NCI-H146 treated with DMSO at 0.1 percent for 48 hours (cell line): ENCODE results near the gene KCNA10.

Experiments
- DNase-seq: peaks from one replicate; lab custom pipeline; 2025; ENCODE audit not compliant: unreplicated experiment; lab: John Stamatoyannopoulos, UW

Gene KCNA10

GRCh38 chr1:110501488-110502132, 17.4 kb downstream of the KCNA10 start:
- no peak for DNase-seq

- DNase-seq: peak; percentile 52
Measured at GRCh38 chr1:110498270-110498669, 20.7 kb downstream of the KCNA10 start.

GRCh38 chr1:110495926-110496600, 22.9 kb downstream of the KCNA10 start:
- peak; percentile 67 for DNase-seq

GRCh38 chr1:110494522-110495406, 24.2 kb downstream of the KCNA10 start:
- no peak for DNase-seq

GRCh38 chr1:110494036-110494435, 24.9 kb downstream of the KCNA10 start:
- DNase-seq: no peak

GRCh38 chr1:110493059-110493699, 25.8 kb downstream of the KCNA10 start:
- DNase-seq: no peak

- DNase-seq: no peak
Measured at GRCh38 chr1:110492573-110492972, 26.4 kb downstream of the KCNA10 start.

- no peak for DNase-seq
Measured at GRCh38 chr1:110490791-110491451, 28.1 kb downstream of the KCNA10 start.

- DNase-seq: no peak
Measured at GRCh38 chr1:110489973-110490542, 28.9 kb downstream of the KCNA10 start.

GRCh38 chr1:110489406-110489805, 29.6 kb downstream of the KCNA10 start:
- no peak for DNase-seq

- DNase-seq: no peak
Measured at GRCh38 chr1:110488867-110489266, 30.1 kb downstream of the KCNA10 start.

GRCh38 chr1:110488161-110488560, 30.8 kb downstream of the KCNA10 start:
- no peak for DNase-seq

- DNase-seq: no peak
Measured at GRCh38 chr1:110487726-110488125, 31.2 kb downstream of the KCNA10 start.

GRCh38 chr1:110485725-110486124, 33.2 kb downstream of the KCNA10 start:
- no peak for DNase-seq

GRCh38 chr1:110484801-110485200, 34.2 kb downstream of the KCNA10 start:
- DNase-seq: no peak

GRCh38 chr1:110483308-110483685, 35.7 kb downstream of the KCNA10 start:
- DNase-seq: no peak

- DNase-seq: peak; percentile 10
Measured at GRCh38 chr1:110482662-110483307, 36.2 kb downstream of the KCNA10 start.

- DNase-seq: no peak
Measured at GRCh38 chr1:110481968-110482623, 36.9 kb downstream of the KCNA10 start.

GRCh38 chr1:110480356-110481096, 38.4 kb downstream of the KCNA10 start:
- no peak for DNase-seq
